ENCODE results near the gene APAF1. TPM values are rescaled to one million over a fixed set of nuclear protein-coding genes. Genes with fewer than 3 reads are reported as not detected.

Gene APAF1
- total and polyA plus RNA-seq, 12 donors = 2.0 to 9.9 (median 4.0) TPM

GRCh38 chr12:98701166-98701565, 56.1 kb downstream of the APAF1 start:
- DNase-seq (no peak), ATAC-seq (no peak)
- Histone ChIP-seq H3K27me3 (no peaks in the 10 kb centered on the region), H3K27ac (no peak overlapping the region), H3K36me3 (peaks cover 0 to 76% (median 3%) of the 10 kb centered on the region in 9 donors), H3K4me1 (peaks cover 0 to 19% (median 13%) of the 10 kb centered on the region in 9 donors), H3K9me3 (no peaks in the 10 kb centered on the region), H3K4me3 (no peak overlapping the region)
- no peak for TF ChIP-seq CTCF (IDR thresholded peaks at IDR 0.05)
- intact Hi-C loops (cut with DNase I) = no loop called here
- WGBS, 2 donors = 61 to 79% methylated on average over 1 of the region's 1 CpG

- peaks cover 0 to 99% (median 18%) of the 10 kb centered on the region in 9 donors for H3K36me3 ChIP-seq
- WGBS, 2 donors = 69 to 91% methylated on average over 1 of the region's 1 CpG
Observed at GRCh38 chr12:98709022-98709421, 63.9 kb downstream of the APAF1 start.

GRCh38 chr12:98714426-98714825, 69.3 kb downstream of the APAF1 start:
- Histone ChIP-seq H3K9me3 (no peaks in the 10 kb centered on the region), H3K4me1 (no peaks in the 10 kb centered on the region), H3K27me3 (no peaks in the 10 kb centered on the region), H3K4me3 (no peak overlapping the region), H3K36me3 (peaks cover 0 to 100% (median 19%) of the 10 kb centered on the region in 9 donors), H3K27ac (no peak overlapping the region)
- intact Hi-C loops (cut with DNase I) = no loop called here
- no peak for TF ChIP-seq CTCF (IDR thresholded peaks at IDR 0.05)
- DNase-seq (no peak), ATAC-seq (no peak)
- WGBS, 2 donors = 92% methylated on average over 4 of the region's 4 CpGs

More at GRCh38 chr12:98709022-98709421, 63.9 kb downstream of the APAF1 start:
- H3K27ac ChIP-seq = no peak overlapping the region
- no peak for TF ChIP-seq CTCF (IDR thresholded peaks at IDR 0.05)
- no peaks in the 10 kb centered on the region for H3K27me3 ChIP-seq
- H3K9me3 ChIP-seq = no peaks in the 10 kb centered on the region
- no peak overlapping the region for H3K4me3 ChIP-seq
- H3K4me1 ChIP-seq = no peaks in the 10 kb centered on the region
- no peak for ATAC-seq
- no peak for DNase-seq
- intact Hi-C loops (cut with DNase I) = no loop called here

- H3K4me3 ChIP-seq = no peak overlapping the region
- WGBS, 2 donors = 94 to 96% methylated on average over 6 of the region's 6 CpGs
- H3K4me1 ChIP-seq = no peaks in the 10 kb centered on the region
- intact Hi-C loops (cut with DNase I) = loop anchor here in 2 of 10 donors (10.0 kb wide), 1 partner anchor 275 kb away; no protein-coding TSS in a partner anchor
- H3K27me3 ChIP-seq = no peaks in the 10 kb centered on the region
- ATAC-seq = no peak
- TF ChIP-seq CTCF (IDR thresholded peaks at IDR 0.05) = no peak
- no peaks in the 10 kb centered on the region for H3K9me3 ChIP-seq
- H3K27ac ChIP-seq = no peak overlapping the region
- DNase-seq = no peak
- H3K36me3 ChIP-seq = peaks cover 0 to 100% (median 21%) of the 10 kb centered on the region in 9 donors
Observed at GRCh38 chr12:98719515-98720504, 74.7 kb downstream of the APAF1 start.
